DND-41 (cell line): ENCODE measurements around the gene CS.
"Not testable (repeated sequence)": the region's sequence is repeated elsewhere in the genome, so short reads cannot be mapped to it uniquely, and the experiment has no call there.

Experiments
- ATAC-seq: fragments of 200-7000 bp; cut with Tn5 transposase; 3 replicates; pipeline ENCODE4 v1.9.1; 2021; ENCODE audit warnings: low read depth; ENCODE audit not compliant: insufficient read depth
- DNase-seq: peaks from one replicate; pipeline ENCODE4 v3.0.0-alpha.2; 2020
- H2AFZ ChIP-seq: 2 replicates; pipeline ENCODE4 v1.6.0; 2012; ENCODE audit warnings: low read depth, low read length
- H3K27ac ChIP-seq: 2 replicates; pipeline ENCODE4 v1.5.1; 2012; ENCODE audit warnings: low read length, inconsistent platforms
- H3K27me3 ChIP-seq: fragments of 200-600 bp; sonication (generic); 2 replicates; pipeline ENCODE4 v1.6.0; 2012; ENCODE audit warnings: low read length, mild to moderate bottlenecking, inconsistent platforms; ENCODE audit not compliant: insufficient read depth, poor library complexity
- H3K36me3 ChIP-seq: 2 replicates; pipeline ENCODE4 v1.5.1; 2012; ENCODE audit warnings: low read length, inconsistent platforms; ENCODE audit not compliant: insufficient read depth
- H3K4me1 ChIP-seq: 2 replicates; pipeline ENCODE4 v1.5.1; 2012; ENCODE audit warnings: mild to moderate bottlenecking, low read length; ENCODE audit not compliant: insufficient read depth
- H3K4me2 ChIP-seq: 2 replicates; pipeline ENCODE4 v1.6.0; 2012; ENCODE audit warnings: mild to moderate bottlenecking, moderate library complexity, low read length, inconsistent platforms; ENCODE audit not compliant: insufficient read depth
- H3K4me3 ChIP-seq, 2 experiments: fragments of 200-600 bp in 1 of 2; shearing (Covaris generic) in 1 of 2; 2 replicates each; pipeline ENCODE4 v1.5.1; 2012 to 2016; ENCODE audit warnings: inconsistent platforms in 2 of 2, low read length in 2 of 2, mild to moderate bottlenecking in 2 of 2, low read depth in 1 of 2, moderate library complexity in 1 of 2
- H3K79me2 ChIP-seq: 2 replicates; pipeline ENCODE4 v1.6.0; 2012; ENCODE audit warnings: low read length, inconsistent platforms; ENCODE audit not compliant: insufficient read depth
- H3K9ac ChIP-seq: 2 replicates; pipeline ENCODE4 v1.6.0; 2012; ENCODE audit warnings: low read depth, mild to moderate bottlenecking, inconsistent platforms, low read length, moderate library complexity
- H3K9me3 ChIP-seq: 2 replicates; pipeline ENCODE4 v1.5.1; 2012; ENCODE audit warnings: low read length, moderate library complexity, mild to moderate bottlenecking, inconsistent platforms; ENCODE audit not compliant: insufficient read depth, severe bottlenecking
- H4K20me1 ChIP-seq: 2 replicates; pipeline ENCODE4 v1.6.0; 2012; ENCODE audit warnings: low read length; ENCODE audit not compliant: insufficient read depth
- EZH2 ChIP-seq: IDR thresholded peaks from 3 replicates; pipeline ENCODE4 v1.6.1; 2012; ENCODE audit warnings: borderline replicate concordance, low read depth, mild to moderate bottlenecking, moderate library complexity, low read length, inconsistent platforms; ENCODE audit not compliant: severe bottlenecking
- TF ChIP-seq, protein P1 (sequence below): IDR thresholded peaks from 2 replicates; pipeline ENCODE4 v1.5.1; 2012; ENCODE audit warnings: borderline replicate concordance, low read length, moderate library complexity, mild to moderate bottlenecking; ENCODE audit not compliant: poor library complexity, severe bottlenecking; ENCODE audit errors: extremely low read depth

Gene CS

DNA sequence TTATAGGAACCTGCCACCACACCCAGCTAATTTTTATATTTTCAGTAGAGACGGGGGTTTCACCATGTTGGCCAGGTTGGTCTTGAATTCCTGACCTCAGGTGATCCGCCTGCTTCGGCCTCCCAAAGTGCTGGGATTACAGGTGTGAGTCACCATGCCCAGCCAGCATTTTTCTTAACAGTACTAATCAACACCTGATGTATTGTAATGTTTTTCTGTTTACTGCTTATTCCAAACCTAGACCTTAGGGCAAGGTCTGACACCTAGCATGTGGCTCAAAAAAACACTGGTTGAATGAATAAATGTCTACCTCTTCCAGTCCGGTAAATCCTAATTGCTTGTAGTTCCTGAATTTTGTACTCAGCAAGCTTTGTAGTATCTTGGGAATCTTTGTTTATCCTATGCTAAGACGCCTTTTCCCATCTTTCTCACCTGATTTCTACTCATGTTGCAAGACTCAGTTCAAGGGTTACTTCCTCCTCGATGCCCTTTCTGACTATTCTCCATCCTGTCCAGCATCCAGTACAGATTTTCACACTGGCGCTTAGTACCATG, 30.9 kb upstream of the CS start:
- peaks cover 26% of the 10 kb centered on the region for H3K79me2 ChIP-seq
- H3K36me3 ChIP-seq = peaks cover 25% of the 10 kb centered on the region
- TF ChIP-seq, protein P1, sequence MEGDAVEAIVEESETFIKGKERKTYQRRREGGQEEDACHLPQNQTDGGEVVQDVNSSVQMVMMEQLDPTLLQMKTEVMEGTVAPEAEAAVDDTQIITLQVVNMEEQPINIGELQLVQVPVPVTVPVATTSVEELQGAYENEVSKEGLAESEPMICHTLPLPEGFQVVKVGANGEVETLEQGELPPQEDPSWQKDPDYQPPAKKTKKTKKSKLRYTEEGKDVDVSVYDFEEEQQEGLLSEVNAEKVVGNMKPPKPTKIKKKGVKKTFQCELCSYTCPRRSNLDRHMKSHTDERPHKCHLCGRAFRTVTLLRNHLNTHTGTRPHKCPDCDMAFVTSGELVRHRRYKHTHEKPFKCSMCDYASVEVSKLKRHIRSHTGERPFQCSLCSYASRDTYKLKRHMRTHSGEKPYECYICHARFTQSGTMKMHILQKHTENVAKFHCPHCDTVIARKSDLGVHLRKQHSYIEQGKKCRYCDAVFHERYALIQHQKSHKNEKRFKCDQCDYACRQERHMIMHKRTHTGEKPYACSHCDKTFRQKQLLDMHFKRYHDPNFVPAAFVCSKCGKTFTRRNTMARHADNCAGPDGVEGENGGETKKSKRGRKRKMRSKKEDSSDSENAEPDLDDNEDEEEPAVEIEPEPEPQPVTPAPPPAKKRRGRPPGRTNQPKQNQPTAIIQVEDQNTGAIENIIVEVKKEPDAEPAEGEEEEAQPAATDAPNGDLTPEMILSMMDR = no peak
- no peak for TF ChIP-seq EZH2
- H3K9me3 ChIP-seq = no peaks in the 10 kb centered on the region
- no peak overlapping the region for H2AFZ ChIP-seq
- H4K20me1 ChIP-seq = no peaks in the 10 kb centered on the region
- peaks cover 22% of the 10 kb centered on the region for H3K4me1 ChIP-seq
- DNase-seq = no peak
- no peak overlapping the region for H3K4me3 ChIP-seq
- H3K9ac ChIP-seq = no peak overlapping the region
- H3K27me3 ChIP-seq = no peaks in the 10 kb centered on the region
- ATAC-seq = no peak
- no peak overlapping the region for H3K4me2 ChIP-seq
- no peak overlapping the region for H3K27ac ChIP-seq

DNA sequence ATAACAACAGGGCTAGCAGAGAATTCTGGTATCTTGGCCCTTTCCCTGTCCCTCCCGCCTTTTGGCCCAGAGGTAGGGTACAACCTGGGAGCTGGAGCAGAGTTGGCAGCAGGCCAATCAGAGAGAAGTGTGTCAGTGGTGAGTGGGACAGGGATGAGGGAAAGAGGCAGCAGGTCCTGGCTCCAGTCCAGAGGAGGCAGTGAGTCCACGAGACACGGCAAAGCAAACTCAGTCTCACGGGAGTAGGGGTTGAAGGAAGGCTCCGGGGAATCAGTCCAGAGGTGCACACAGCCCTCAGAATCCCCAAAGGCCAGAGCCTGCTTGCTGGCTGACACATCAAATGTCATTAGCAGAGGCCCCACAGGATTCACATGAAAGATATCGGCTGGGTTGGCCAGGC, 26.4 kb upstream of the CS start:
- no peak overlapping the region for H3K27ac ChIP-seq
- no peak for DNase-seq
- H3K9ac ChIP-seq = no peak overlapping the region
- no peak overlapping the region for H2AFZ ChIP-seq
- no peak overlapping the region for H3K4me3 ChIP-seq
- H3K79me2 ChIP-seq = peaks cover 3% of the 10 kb centered on the region
- H3K27me3 ChIP-seq = no peaks in the 10 kb centered on the region
- TF ChIP-seq, protein P1 = no peak
- TF ChIP-seq EZH2 = no peak
- no peaks in the 10 kb centered on the region for H4K20me1 ChIP-seq
- H3K4me2 ChIP-seq = no peak overlapping the region
- H3K4me1 ChIP-seq = no peaks in the 10 kb centered on the region
- ATAC-seq = no peak
- H3K9me3 ChIP-seq = no peaks in the 10 kb centered on the region
- H3K36me3 ChIP-seq = peaks cover 67% of the 10 kb centered on the region

DNA sequence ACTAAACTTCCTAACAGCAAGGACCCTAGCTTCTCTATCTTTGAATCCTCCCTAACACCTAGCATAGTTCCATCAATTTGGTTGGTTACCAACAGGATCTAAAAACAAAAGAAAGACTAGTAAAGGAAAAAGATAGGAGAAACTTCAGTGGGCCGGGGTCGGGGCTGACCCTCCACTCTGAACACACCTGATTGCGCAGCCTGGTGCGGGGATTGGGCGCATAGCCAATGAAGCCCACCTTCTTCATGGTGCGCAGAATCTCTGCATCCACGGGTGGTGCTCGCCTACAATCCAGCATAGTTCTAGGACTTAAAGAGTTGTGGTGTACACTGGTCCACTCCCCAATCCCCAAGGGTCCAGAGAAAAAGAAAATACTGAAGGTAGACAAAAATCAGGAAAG, 26.0 kb upstream of the CS start:
- no peak overlapping the region for H2AFZ ChIP-seq
- peaks cover 66% of the 10 kb centered on the region for H3K36me3 ChIP-seq
- H3K4me2 ChIP-seq = no peak overlapping the region
- H3K9ac ChIP-seq = no peak overlapping the region
- no peaks in the 10 kb centered on the region for H3K79me2 ChIP-seq
- no peak for TF ChIP-seq EZH2
- TF ChIP-seq, protein P1 = no peak
- H3K9me3 ChIP-seq = no peaks in the 10 kb centered on the region
- H3K27ac ChIP-seq = no peak overlapping the region
- H3K4me3 ChIP-seq = no peak overlapping the region
- H3K27me3 ChIP-seq = no peaks in the 10 kb centered on the region
- DNase-seq (no peak), ATAC-seq (no peak)
- H3K4me1 ChIP-seq = no peaks in the 10 kb centered on the region
- H4K20me1 ChIP-seq = no peaks in the 10 kb centered on the region

DNA sequence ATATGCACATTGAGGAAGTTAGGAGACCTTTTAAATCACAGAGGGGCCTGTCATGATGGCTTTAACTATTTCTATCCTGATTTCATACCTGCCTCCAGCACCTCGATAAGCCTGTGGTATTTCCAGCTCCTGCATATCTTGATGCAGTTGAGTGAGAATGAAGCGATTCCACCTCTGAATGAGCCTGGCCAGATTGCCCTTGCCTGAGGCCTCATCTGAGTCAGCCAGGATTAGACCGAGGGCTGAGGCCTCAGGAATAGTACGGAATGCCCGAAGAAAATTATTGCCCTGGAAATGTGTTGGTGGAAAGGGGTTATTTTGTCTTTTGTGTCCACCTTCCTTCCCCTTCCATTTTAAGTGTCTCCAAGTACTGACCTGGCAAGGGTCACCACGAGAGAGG, 24.1 kb upstream of the CS start:
- no peaks in the 10 kb centered on the region for H3K27me3 ChIP-seq
- H3K36me3 ChIP-seq = peaks cover 75% of the 10 kb centered on the region
- no peaks in the 10 kb centered on the region for H3K9me3 ChIP-seq
- TF ChIP-seq, protein P1 = no peak
- TF ChIP-seq EZH2 = no peak
- no peak overlapping the region for H3K9ac ChIP-seq
- no peaks in the 10 kb centered on the region for H3K4me1 ChIP-seq
- H3K4me2 ChIP-seq = no peak overlapping the region
- no peak overlapping the region for H2AFZ ChIP-seq
- H3K27ac ChIP-seq = no peak overlapping the region
- no peaks in the 10 kb centered on the region for H4K20me1 ChIP-seq
- ATAC-seq (no peak), DNase-seq (no peak)
- H3K4me3 ChIP-seq = no peak overlapping the region
- H3K79me2 ChIP-seq = no peaks in the 10 kb centered on the region

- not testable (repeated sequence) for H3K79me2 ChIP-seq, DNase-seq, H3K27me3 ChIP-seq, H3K27ac ChIP-seq, H4K20me1 ChIP-seq, H3K4me1 ChIP-seq, H3K9ac ChIP-seq, H3K4me3 ChIP-seq, H3K4me2 ChIP-seq, ATAC-seq, H3K9me3 ChIP-seq, H2AFZ ChIP-seq
- peaks cover 69% of the 10 kb centered on the region for H3K36me3 ChIP-seq
Observed at GRCh38 chr12:56321610-56322009, 21.5 kb upstream of the CS start.
